GM21529 (cell line): ENCODE measurements around the gene CASK.
A peak's percentile ranks its signal among the peaks of the same experiment; 100 is the strongest.

Experiments used
- ATAC-seq: cut with Tn5 transposase; IDR thresholded peaks from one replicate; pipeline ENCODE4 v1.9.1; 2021; ENCODE audit not compliant: unreplicated experiment

Gene CASK

GRCh38 chrX:41590641-41591040 is 332.7 kb downstream of the CASK start:
- no peak for ATAC-seq

GRCh38 chrX:41589634-41590270 is 333.6 kb downstream of the CASK start:
- ATAC-seq = no peak

DNA sequence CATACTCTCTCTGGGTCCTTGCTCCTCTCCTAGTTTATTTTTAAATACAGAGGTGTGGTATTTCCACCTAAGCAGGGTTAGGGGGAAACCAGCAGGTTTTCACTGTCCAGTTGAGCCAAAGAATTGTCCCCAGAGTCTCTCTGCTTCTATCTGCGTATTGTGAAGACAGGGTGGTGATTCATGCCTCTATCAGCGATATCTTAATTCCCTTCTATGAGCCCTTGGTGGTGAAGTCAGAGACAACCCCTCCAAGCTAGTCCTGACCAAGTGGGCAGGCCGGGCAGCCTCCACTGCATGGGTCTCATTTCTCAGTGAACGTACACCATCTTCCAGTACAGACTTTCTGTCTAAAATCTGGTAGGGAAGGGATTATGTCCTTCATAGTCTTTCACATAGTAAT is 335.1 kb downstream of the CASK start:
- no peak for ATAC-seq

GRCh38 chrX:41580423-41581064 is 342.8 kb downstream of the CASK start:
- ATAC-seq = no peak

DNA sequence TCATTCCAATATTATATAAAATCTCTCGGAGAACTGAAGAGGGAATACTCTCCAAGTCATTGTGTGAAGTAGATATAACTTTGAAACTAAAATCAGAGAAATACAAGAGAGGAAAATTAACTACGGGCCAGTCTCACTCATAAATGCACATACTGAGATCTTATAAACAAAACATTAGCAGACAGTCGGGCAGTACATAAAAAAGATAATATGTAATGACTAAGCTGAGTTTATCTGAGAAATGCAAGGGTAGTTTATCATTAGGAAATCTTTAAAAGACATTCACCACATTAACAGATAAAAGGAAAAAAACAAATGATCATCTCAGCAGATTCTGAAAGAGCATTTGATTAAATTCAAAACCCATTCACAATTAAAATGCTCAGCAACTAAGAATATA is 359.5 kb downstream of the CASK start:
- no peak for ATAC-seq

DNA sequence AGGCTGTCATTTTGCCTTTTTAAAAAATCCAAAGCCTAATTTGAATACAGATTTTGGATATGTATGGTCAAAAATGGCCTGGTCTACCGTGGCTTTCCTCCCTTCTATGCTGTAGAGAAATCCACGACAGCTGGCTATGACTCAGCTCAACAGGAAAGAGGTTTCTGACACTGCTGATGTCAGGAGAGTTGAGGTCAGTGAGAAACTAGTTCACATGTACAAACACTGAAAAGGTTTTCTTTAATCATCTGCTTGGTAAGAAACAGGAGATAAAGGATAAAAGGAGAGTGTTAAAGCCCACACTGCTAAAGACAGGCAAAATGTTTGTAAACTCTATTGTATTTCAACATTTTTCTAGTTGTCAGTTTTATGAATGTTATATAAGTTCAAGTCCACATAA is 362.3 kb downstream of the CASK start:
- peak; percentile 93 for ATAC-seq

- no peak for ATAC-seq
Measured at GRCh38 chrX:41559235-41560052, 363.9 kb downstream of the CASK start.

DNA sequence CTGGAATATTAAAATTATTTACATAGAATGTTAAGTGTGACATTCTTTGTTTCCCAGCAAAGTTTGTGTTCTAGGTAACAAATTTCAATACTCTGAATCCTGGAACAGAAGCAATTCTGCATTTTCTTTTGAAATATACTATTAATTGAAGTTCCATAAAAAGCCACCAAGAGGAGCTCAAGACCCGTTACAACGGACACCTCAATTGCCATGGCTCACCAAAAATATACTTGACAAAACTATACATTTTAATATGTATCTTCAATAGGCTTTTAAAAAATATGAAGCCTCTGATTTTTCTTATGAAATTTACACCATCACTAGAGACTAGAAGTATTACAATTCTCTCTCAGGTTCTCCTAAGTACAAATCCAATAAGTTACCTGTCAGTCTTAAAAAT is 364.8 kb downstream of the CASK start:
- no peak for ATAC-seq

DNA sequence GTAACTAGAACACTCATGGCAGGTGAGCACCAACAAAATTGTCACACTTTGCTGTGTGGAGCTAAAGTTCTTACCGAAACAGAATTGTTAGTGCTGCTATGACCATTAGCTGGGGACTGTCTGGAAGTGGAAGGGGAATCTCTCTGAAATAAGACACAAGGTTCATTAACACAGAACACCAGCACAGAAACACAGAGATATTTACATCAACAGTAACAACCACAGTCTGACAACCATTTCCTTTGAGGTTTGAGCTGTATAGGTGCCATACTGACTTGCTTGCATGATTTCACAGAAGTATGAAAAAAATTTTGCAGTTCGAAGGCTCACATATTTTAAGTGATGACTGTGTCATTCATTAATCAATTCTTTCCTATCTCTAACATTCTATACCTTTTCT is 366.4 kb downstream of the CASK start:
- no peak for ATAC-seq

DNA sequence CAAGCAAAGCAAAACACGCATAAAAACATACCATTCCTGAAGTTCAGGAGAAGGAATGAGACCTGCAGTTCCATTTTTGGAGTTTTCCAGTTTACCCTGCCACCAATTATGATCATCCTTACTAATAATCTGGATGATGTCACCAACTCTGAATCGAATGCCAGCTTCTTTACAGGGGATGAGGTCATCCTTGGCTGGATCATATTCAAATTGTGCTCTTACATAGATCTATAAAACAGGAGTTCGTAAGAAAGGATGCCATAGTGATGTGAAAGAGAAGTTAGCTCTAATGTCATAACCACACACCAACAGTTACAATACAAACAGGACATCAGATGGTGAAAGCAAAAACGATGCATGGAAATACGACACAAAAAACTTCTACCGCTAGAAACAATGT is 369.7 kb downstream of the CASK start:
- ATAC-seq = no peak

GRCh38 chrX:41548411-41548810 is 374.9 kb downstream of the CASK start:
- ATAC-seq = no peak

- ATAC-seq = no peak
Measured at GRCh38 chrX:41543668-41544067, 379.7 kb downstream of the CASK start.

GRCh38 chrX:41543025-41543424 is 380.3 kb downstream of the CASK start:
- ATAC-seq = no peak

DNA sequence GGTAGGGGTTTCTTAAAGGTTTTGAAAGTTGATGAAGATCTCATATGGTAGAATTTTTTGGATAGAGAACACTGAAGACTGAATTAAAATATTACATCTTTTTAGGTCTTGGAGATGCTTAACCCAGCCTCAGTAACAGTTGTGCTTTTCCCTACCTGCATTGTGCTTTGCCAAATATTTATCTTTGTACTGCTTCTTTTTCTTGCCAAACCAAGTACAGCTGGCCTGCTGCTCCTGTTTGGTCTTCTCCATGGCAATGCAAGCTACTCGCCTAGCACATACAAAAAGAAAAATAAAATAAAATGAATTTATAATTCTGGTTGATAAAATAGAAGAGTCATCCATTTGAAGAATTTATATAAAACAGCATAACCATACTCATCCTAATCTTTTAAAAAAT is 380.8 kb downstream of the CASK start:
- no peak for ATAC-seq

DNA sequence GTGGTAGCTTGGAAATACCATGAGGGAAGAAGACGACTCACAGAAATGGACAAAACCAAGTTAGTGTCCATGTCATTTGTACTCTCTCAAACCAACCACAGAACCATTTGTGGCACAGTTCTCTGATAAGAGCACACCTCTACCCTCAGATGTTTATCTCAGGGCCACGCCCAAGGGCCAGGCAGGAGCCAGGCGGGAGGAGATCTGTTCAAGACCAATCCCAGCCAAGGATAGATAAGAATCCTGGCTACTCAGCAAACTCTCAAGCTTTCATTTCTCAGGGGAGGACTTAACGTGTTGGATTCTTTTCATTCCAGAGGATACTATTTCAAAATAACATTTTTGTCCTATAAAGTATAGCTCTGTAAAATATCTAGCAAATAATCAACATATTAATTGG is 381.2 kb downstream of the CASK start:
- no peak for ATAC-seq

DNA sequence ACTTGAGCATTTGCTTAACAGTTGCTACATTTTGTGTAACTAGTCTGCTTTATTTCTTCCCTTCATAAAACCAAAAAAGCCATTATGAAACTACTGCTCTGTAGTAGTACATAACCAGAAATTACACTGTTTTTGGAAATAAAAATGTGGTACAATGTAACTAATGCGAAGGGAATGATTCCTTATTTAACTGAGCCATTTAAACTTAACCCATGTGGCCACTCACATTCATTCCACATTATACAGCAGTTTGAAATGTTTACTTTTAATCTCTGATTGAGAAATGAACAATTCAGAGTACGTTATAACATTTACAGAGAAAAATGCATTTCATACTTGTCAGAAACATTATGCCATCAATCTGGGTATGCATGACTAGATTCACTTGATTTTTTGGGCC is 382.0 kb downstream of the CASK start:
- no peak for ATAC-seq

GRCh38 chrX:41538707-41539106 is 384.6 kb downstream of the CASK start:
- no peak for ATAC-seq

DNA sequence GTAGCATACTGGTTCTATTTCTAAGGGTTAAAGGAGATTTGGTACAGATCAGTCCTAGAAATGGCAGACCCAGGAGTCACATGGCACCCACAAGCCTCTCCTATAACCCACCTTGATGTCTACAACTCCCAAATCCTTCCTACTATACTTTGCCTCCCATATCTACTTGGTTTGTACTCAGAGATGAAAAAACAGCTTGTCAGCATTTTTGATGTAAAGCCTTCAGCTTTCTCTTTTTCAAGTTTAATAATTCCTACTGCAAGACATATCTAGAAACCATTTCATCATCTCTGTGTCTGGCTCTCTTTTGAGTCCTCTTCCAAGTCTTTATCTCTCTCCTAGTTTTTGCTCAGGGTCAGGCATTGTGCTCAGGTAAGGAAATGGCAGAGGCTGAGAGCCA is 393.3 kb downstream of the CASK start:
- ATAC-seq = no peak

DNA sequence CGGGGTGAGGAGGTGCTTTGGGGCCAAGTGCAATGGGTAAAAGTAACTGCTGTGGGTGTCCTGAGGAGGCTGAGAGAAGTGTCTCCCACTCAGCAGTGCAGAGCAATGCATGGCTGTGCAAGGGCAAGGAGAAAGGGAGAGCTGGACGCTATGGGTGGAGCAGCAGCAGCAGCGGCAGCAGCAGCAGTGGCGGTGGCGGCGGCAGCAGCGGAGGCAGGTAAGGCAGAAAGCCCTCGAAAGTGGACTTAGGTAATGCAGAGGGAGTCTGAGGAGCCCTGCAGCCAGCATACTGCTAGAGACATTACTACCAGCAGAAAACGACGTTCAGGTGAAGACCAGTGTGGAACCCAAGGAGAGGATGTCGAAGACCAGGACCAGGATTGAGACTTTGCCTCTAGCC is 394.1 kb downstream of the CASK start:
- no peak for ATAC-seq

GRCh38 chrX:41528784-41529183 is 394.6 kb downstream of the CASK start:
- no peak for ATAC-seq

- no peak for ATAC-seq
Measured at GRCh38 chrX:41526925-41527324, 396.4 kb downstream of the CASK start.

- no peak for ATAC-seq
Measured at GRCh38 chrX:41526271-41526670, 397.1 kb downstream of the CASK start.
